HS-27A (cell line): ENCODE data around the gene HDAC6.
A peak's percentile ranks its signal among the peaks of the same experiment; 100 is the strongest.
"Not testable (repeated sequence)": the region's sequence is repeated elsewhere in the genome, so short reads cannot be mapped to it uniquely, and the experiment has no call there.

Source experiments
- DNase-seq: peaks from one replicate; pipeline ENCODE4 v3.0.0-alpha.2; 2012; ENCODE audit warnings: low read depth, missing footprints

HDAC6 gene

DNA sequence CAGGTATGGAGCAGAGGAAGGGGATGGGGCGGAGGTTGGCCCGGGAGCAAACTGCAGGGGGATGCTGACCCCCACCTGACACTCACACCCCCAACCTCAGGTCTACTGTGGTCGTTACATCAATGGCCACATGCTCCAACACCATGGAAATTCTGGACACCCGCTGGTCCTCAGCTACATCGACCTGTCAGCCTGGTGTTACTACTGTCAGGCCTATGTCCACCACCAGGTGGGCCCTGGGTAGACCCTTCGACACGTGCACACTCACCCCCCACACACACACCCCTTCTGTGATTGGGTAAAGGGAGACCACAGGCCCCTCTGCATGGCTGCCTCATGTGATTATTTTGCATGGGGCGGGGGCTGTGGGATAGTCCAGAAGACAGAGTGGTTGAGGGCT is 22.2 kb downstream of the HDAC6 start:
- no peak for DNase-seq

DNA sequence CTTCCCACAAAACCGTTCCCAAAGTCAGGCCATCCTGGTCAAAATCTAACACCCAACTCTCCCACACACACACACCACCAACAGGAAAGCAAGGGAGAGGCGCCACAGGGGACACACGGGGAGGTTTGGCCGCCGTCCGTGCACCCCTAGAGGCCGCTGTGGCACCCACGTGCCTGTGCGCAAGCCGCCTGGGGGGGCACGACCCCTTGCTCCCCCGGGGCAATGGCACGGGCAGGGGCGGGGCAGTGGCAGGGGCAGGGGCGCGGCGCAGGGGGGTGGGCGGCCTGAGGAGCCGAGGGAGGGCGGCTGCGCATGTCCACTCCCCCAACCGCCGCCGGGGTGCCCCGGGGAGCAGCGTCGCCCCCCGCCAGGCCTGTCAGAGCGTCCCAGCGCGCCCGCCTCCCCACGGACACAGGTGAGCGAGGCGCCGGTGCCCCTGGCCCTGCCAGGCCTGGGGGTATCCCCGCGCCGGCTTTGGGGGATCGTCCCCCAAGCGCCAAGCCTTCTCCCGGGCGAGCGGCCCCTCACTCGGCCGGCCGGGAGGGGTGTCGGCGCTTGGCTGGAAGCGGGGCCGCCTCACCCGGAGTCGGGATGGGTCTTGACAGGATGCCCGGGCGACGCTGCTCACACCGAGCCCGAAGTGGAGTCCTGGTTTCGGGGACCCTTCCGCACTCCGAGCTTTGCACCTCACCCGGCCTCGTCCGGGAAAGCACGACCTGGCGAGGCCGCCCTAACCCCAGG is 24.4 kb downstream of the HDAC6 start, which contains the start of gene ERAS:
ERAS (plus strand) TSS at position 379 of the 741 bp plus-strand sequence. CDS start 2,611 bp downstream, outside the sequence.
- DNase-seq, result no peak

- DNase-seq, result no peak
Observed at GRCh38 chrX:48826876-48827653, 25.2 kb downstream of the HDAC6 start.

DNA sequence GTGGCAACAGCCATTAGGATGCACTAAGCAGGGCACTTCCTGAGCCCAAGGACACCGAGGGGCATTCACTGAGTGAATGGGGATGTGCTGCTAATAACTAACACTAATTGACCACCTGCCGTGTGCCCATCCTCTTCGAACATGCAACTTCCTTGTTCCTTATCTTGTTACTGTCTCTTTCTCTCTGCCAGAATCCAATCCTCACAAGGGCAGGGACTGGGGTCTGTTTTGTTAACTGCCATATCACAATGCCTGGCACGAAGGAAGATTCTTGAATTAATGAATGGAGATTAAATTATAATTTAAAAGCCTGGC is 25.7 kb downstream of the HDAC6 start:
- no peak for DNase-seq

DNA sequence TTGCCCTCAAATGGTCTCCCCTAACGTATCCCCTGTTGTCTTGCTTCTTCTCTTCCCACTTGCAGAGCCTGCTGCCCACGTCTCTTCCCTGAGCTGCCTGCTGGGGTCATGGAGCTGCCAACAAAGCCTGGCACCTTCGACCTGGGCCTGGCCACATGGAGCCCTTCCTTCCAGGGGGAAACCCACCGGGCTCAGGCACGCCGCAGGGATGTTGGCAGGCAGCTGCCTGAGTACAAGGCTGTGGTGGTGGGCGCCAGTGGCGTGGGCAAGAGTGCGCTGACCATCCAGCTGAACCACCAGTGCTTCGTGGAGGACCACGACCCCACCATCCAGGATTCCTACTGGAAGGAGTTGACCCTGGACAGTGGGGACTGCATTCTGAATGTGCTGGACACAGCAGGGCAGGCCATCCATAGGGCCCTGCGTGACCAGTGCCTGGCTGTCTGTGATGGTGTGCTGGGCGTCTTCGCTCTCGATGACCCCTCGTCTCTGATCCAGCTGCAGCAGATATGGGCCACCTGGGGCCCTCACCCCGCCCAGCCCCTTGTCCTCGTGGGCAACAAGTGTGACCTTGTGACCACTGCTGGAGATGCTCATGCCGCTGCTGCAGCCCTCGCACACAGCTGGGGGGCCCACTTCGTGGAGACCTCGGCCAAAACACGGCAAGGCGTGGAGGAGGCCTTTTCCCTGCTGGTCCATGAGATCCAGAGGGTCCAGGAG is 27.3 kb downstream of the HDAC6 start:
- DNase-seq, result no peak

DNA sequence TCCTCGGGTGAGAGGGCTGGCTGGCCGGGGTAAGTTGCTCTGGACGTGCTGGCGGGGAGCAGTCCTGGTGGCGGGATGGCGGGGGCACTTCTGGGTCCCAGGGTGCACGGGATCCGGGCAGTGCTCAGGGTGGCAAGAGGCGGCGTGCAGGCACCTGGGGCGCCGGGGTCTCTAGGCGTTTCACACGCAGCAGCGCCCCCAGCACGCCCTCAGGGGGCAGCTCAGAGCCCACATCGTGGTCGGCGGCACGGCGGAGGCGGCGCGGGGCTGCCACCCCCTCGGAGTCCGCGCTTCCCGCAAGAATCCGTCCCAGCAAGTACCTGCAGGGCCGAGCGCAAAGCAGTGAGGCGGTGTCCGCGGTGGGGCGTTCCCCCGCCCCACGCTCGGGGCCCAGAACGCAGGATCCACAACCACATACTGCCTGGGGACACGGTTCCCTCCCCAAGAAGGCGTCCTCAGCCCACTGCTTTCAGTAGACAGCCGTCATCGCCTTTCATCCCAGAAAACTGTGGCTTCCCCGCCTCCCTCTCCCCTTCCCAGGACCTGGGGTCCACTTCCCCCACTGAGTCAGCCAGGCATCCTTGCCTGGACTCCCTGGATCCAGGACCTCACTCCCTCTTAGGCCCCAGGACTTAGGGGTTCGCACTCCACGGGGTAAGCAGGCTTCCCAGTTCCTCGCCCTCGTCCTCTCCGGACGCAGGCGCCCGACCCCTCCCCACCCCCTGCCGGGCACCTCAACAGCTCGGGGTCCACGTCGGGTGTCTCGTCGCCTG is 29.5 kb downstream of the HDAC6 start:
- DNase-seq, result no peak

GRCh38 chrX:48831909-48832291 is 30.0 kb downstream of the HDAC6 start:
- DNase-seq, result no peak

DNA sequence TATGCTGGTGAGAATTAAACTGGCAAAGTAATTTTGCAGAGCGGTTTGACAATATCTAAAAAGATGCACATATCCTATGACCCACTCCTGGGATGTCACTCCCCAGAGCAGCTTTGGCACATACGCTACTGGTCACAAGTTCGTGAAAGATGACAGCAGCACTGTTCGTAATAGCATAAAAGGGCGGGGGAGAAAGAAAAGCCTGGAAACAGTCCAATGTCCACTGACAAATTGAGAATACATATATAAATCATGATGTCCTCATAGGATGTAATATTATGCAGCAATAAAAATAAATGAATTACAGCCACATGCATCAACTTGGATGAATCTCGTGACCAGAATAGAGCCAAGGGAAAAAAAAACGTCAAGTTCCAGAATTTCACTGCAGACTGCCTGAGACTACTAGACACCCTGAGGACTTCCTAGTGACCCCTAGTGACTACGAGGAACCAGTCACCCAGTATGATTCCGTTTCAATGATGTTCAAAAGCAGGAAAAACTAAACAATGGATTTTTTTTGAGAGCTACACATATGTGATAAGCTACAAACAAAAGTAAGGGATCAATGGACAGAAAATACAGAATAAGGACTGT is 31.8 kb downstream of the HDAC6 start:
- no peak for DNase-seq

- DNase-seq, result no peak
Observed at GRCh38 chrX:48834383-48834709, 32.5 kb downstream of the HDAC6 start.

GRCh38 chrX:48835524-48836329 is 33.9 kb downstream of the HDAC6 start, which contains the start of gene PCSK1N:
PCSK1N (minus strand) TSS chrX:48835610; CDS start chrX:48835532, 78 bp downstream.
- DNase-seq, result no peak

- no peak for DNase-seq
Observed at GRCh38 chrX:48839686-48840085, 37.8 kb downstream of the HDAC6 start.

GRCh38 chrX:48848847-48849246 is 47.0 kb downstream of the HDAC6 start:
- no peak for DNase-seq

- DNase-seq, result no peak
Observed at GRCh38 chrX:48852857-48853256, 51.0 kb downstream of the HDAC6 start.

- not testable (repeated sequence) for DNase-seq
Observed at GRCh38 chrX:48853494-48853893, 51.6 kb downstream of the HDAC6 start.

DNA sequence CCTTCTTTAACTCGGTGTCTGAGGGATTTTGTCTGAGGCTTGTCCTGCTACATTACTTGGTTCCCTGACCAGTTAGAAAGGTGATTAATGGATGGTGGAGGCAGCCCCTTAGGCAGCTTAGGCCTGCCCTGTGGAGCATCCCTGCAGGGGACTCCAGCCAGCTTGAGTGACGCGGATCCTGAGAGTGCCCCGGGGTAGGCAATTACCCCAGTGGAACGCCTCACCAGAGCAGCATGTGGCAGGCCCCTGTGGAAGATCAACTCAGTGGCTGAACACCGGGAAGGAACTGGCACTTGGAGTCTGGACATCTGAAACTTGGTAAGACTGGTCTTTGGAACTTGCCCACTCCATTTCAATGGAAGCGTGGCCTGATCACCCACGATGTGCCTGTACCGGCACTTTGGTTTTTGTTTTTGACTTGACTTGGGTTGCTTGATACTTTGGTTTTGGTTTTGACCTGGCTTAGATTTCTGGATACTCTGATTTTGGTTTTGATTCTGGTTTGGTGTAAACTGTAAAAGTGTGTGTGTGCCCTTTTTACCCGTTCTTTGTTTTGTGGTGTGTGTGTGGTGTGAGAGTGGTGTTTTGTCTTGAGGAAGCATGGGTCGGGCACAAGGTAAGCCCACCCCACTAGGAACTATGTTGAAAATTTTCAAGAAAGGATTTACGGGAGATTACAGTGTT is 52.4 kb downstream of the HDAC6 start:
- not testable (repeated sequence) for DNase-seq

DNA sequence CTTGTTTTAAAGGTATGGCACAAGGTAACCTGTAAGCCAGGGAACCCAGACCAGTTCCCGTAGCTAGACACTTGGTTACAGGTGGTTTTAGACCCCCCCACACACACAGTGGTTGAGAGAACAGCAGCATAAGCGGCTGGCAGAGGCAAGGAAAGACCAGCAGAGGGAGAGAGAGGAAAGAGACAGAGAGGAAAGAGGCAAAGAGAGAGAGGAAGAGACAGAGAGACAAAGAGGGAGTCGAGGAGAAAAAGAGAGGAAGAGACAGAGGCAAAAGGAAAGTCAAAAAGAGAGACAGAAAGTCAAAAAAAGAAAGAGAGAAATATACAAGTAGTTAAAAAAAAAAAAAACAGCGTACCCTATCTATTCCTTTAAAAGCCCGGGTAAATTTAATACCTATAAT is 53.0 kb downstream of the HDAC6 start:
- no peak for DNase-seq

- DNase-seq, result peak; percentile 24
Observed at GRCh38 chrX:48864210-48864609, 62.3 kb downstream of the HDAC6 start.

- not testable (repeated sequence) for DNase-seq
Observed at GRCh38 chrX:48872017-48872416, 70.2 kb downstream of the HDAC6 start.
